NB4 (cell line): ENCODE data around the gene CLMP.

Experiments used
- CTCF ChIP-seq: IDR thresholded peaks from one replicate; pipeline ENCODE4 v1.5.1; 2012; ENCODE audit warnings: low read depth, low read length
- MAX ChIP-seq: IDR thresholded peaks from 2 replicates; pipeline ENCODE4 v1.6.1; 2011; ENCODE audit warnings: low read depth, low read length
- MYC ChIP-seq: IDR thresholded peaks from 2 replicates; pipeline ENCODE4 v1.6.1; 2011; ENCODE audit warnings: low read depth, low read length
- POLR2A ChIP-seq: IDR thresholded peaks from 2 replicates; pipeline ENCODE4 v1.6.1; 2011; ENCODE audit warnings: mild to moderate bottlenecking; ENCODE audit not compliant: insufficient read length; ENCODE audit errors: extremely low read depth

- TF ChIP-seq CTCF: no peak
- TF ChIP-seq POLR2A: no peak
- TF ChIP-seq MYC: no peak
- no peak for TF ChIP-seq MAX
Observed at GRCh38 chr11:123093739-123094138, 101.3 kb downstream of the CLMP start.
